Loucy (cell line): ENCODE measurements around the gene TSGA10.
"Not testable (repeated sequence)": the region's sequence is repeated elsewhere in the genome, so short reads cannot be mapped to it uniquely, and the experiment has no call there.

Experiments
- EZH2phosphoT487 ChIP-seq: fragments of 200-600 bp; IDR thresholded peaks from 2 replicates; pipeline ENCODE4 v1.6.1; 2018; ENCODE audit warnings: antibody characterized with exemption, mild to moderate bottlenecking, moderate library complexity, borderline replicate concordance
- TF ChIP-seq, protein P1 (sequence below): fragments of 200-600 bp; sonication (generic); conservative IDR thresholded peaks from 2 replicates; pipeline ENCODE4 v1.5.1; 2014; ENCODE audit warnings: mild to moderate bottlenecking, antibody characterized with exemption, low read length

DNA sequence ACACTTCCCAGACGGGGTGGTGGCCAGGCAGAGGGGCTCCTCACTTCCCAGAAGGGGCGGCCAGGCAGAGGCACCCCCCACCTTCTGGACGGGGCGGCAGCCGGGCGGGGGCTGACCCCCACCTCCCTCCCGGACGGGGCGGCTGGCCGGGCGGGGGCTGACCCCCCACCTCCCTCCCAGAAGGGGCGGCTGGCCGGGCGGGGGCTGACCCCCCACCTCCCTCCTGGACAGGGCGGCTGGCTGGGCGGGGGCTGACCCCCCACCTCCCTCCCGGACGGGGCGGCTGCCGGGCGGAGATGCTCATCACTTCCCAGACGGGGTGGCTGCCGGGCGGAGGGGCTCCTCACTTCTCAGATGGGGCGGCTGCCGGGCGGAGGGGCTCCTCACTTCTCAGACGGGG is 166.0 kb downstream of the TSGA10 start:
- TF ChIP-seq EZH2phosphoT487, result not testable (repeated sequence)
- TF ChIP-seq, protein P1, sequence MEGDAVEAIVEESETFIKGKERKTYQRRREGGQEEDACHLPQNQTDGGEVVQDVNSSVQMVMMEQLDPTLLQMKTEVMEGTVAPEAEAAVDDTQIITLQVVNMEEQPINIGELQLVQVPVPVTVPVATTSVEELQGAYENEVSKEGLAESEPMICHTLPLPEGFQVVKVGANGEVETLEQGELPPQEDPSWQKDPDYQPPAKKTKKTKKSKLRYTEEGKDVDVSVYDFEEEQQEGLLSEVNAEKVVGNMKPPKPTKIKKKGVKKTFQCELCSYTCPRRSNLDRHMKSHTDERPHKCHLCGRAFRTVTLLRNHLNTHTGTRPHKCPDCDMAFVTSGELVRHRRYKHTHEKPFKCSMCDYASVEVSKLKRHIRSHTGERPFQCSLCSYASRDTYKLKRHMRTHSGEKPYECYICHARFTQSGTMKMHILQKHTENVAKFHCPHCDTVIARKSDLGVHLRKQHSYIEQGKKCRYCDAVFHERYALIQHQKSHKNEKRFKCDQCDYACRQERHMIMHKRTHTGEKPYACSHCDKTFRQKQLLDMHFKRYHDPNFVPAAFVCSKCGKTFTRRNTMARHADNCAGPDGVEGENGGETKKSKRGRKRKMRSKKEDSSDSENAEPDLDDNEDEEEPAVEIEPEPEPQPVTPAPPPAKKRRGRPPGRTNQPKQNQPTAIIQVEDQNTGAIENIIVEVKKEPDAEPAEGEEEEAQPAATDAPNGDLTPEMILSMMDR, result not testable (repeated sequence)
